MM.1S (cell line): Measurements from ENCODE around the gene RIOK3.
A peak's percentile ranks its signal among the peaks of the same experiment; 100 is the strongest.
"Not testable (repeated sequence)": the region's sequence is repeated elsewhere in the genome, so short reads cannot be mapped to it uniquely, and the experiment has no call there.

Experiments used
- DNase-seq: peaks from one replicate; pipeline ENCODE4 v3.0.0-alpha.2; 2015
- H2AFZ ChIP-seq: fragments of 300-600 bp; sonication (generic); 2 replicates; pipeline ENCODE4 v1.6.0; 2016; ENCODE audit warnings: antibody characterized with exemption, low read length
- H3F3A ChIP-seq: fragments of 300-600 bp; sonication (generic); 2 replicates; pipeline ENCODE4 v1.6.1; 2016; ENCODE audit warnings: mild to moderate bottlenecking, antibody characterized with exemption, low read length, moderate library complexity, mixed read lengths; ENCODE audit not compliant: insufficient read depth
- H3K27ac ChIP-seq: fragments of 300-600 bp; sonication (generic); 2 replicates; pipeline ENCODE4 v1.5.1; 2016; ENCODE audit warnings: mild to moderate bottlenecking, low read length
- H3K27me3 ChIP-seq: fragments of 300-600 bp; sonication (generic); replicated peaks from 2 replicates; pipeline ENCODE4 v1.6.0; 2016; ENCODE audit warnings: low read length; ENCODE audit not compliant: insufficient read depth
- H3K36me3 ChIP-seq: fragments of 300-600 bp; sonication (generic); replicated peaks from 2 replicates; pipeline ENCODE4 v1.6.1; 2016; ENCODE audit warnings: mild to moderate bottlenecking, low read length, mixed read lengths; ENCODE audit not compliant: insufficient read depth
- H3K4me1 ChIP-seq: fragments of 300-600 bp; sonication (generic); 2 replicates; pipeline ENCODE4 v1.6.1; 2016; ENCODE audit warnings: low read length, mixed read lengths
- H3K4me2 ChIP-seq: fragments of 300-600 bp; sonication (generic); 2 replicates; pipeline ENCODE4 v1.6.0; 2016; ENCODE audit warnings: low read depth, low read length
- H3K4me3 ChIP-seq: fragments of 300-600 bp; sonication (generic); 2 replicates; pipeline ENCODE4 v1.5.1; 2016; ENCODE audit warnings: low read length, mixed read lengths
- H3K79me2 ChIP-seq: fragments of 300-600 bp; sonication (generic); 2 replicates; pipeline ENCODE4 v1.6.1; 2016; ENCODE audit warnings: mixed run types, low read length, mixed read lengths
- H3K9ac ChIP-seq: fragments of 300-600 bp; sonication (generic); 2 replicates; pipeline ENCODE4 v1.6.1; 2016; ENCODE audit warnings: low read length, mixed read lengths
- H3K9me2 ChIP-seq: fragments of 300-600 bp; sonication (generic); replicated peaks from 2 replicates; pipeline ENCODE4 v1.6.1; 2016; ENCODE audit warnings: mild to moderate bottlenecking, low read length, mixed read lengths; ENCODE audit not compliant: insufficient read depth
- H3K9me3 ChIP-seq: fragments of 300-600 bp; sonication (generic); replicated peaks from 2 replicates; pipeline ENCODE4 v1.6.1; 2016; ENCODE audit warnings: mild to moderate bottlenecking, low read length, mixed read lengths; ENCODE audit not compliant: insufficient read depth
- H4K20me1 ChIP-seq: fragments of 300-600 bp; sonication (generic); 2 replicates; pipeline ENCODE4 v1.6.1; 2016; ENCODE audit warnings: mild to moderate bottlenecking, low read length, moderate library complexity, mixed read lengths; ENCODE audit not compliant: insufficient read depth
- CTCF ChIP-seq: fragments of 300-600 bp; sonication (generic); IDR thresholded peaks from 2 replicates; pipeline ENCODE4 v1.5.1; 2016; ENCODE audit warnings: antibody characterized with exemption, low read length, mixed read lengths
- EZH2 ChIP-seq: fragments of 300-600 bp; sonication (generic); optimal IDR thresholded peaks from 2 replicates; pipeline ENCODE3; 2017; ENCODE audit warnings: low read depth, mild to moderate bottlenecking, antibody characterized with exemption, low read length, mixed read lengths
- EZH2phosphoT487 ChIP-seq: fragments of 300-600 bp; sonication (generic); IDR thresholded peaks from 2 replicates; pipeline ENCODE4 v1.6.1; 2018; ENCODE audit warnings: antibody characterized with exemption, low read length

Gene RIOK3

GRCh38 chr18:23503963-23504344 is 50.9 kb downstream of the RIOK3 start:
- DNase-seq = peak; percentile 15
- Histone ChIP-seq H3F3A (no peaks in the 10 kb centered on the region; the same call in 1 of the 2 replicates), H3K79me2 (peaks cover 51% of the 10 kb centered on the region), H3K27me3 (no peaks in the 10 kb centered on the region), H3K9me2 (no peaks in the 10 kb centered on the region), H4K20me1 (no peaks in the 10 kb centered on the region), H3K4me2 (peak overlapping the region; percentile 70), H3K4me1 (peaks cover 12% of the 10 kb centered on the region), H3K27ac (no peak overlapping the region), H3K9ac (peak overlapping the region; percentile 76), H3K9me3 (no peaks in the 10 kb centered on the region), H3K36me3 (peaks cover 5% of the 10 kb centered on the region; the same call in 1 of the 2 replicates), H2AFZ (peak overlapping the region; percentile 86), H3K4me3 (peak overlapping the region; percentile 98)
- TF ChIP-seq EZH2phosphoT487 (no peak), CTCF (no peak), EZH2 (no peak)

- Histone ChIP-seq H2AFZ (no peak overlapping the region), H3K27ac (no peak overlapping the region), H3K4me3 (peak overlapping the region; percentile 98; the same call in 1 of the 2 replicates), H3F3A (no peaks in the 10 kb centered on the region; the same call in 1 of the 2 replicates), H4K20me1 (no peaks in the 10 kb centered on the region), H3K4me1 (peaks cover 6% of the 10 kb centered on the region), H3K27me3 (no peaks in the 10 kb centered on the region), H3K9me3 (no peaks in the 10 kb centered on the region), H3K79me2 (peaks cover 51% of the 10 kb centered on the region), H3K9ac (no peak overlapping the region), H3K36me3 (peaks cover 5% of the 10 kb centered on the region; the same call in 1 of the 2 replicates), H3K9me2 (no peaks in the 10 kb centered on the region), H3K4me2 (peak overlapping the region; percentile 70)
- TF ChIP-seq EZH2phosphoT487 (no peak), EZH2 (no peak), CTCF (no peak)
- DNase-seq = peak; percentile 21
These were observed 51.6 kb downstream of the RIOK3 start for GRCh38 chr18:23504720-23505119.

- Histone ChIP-seq H3K27me3 (no peaks in the 10 kb centered on the region), H4K20me1 (no peaks in the 10 kb centered on the region), H3K9ac (no peak overlapping the region), H3K9me3 (no peaks in the 10 kb centered on the region), H3F3A (no peaks in the 10 kb centered on the region; the same call in 1 of the 2 replicates), H3K79me2 (peaks cover 51% of the 10 kb centered on the region), H3K27ac (no peak overlapping the region), H3K4me1 (peaks cover 6% of the 10 kb centered on the region), H3K36me3 (peaks cover 5% of the 10 kb centered on the region; the same call in 1 of the 2 replicates), H3K4me2 (no peak overlapping the region), H3K4me3 (no peak overlapping the region), H2AFZ (no peak overlapping the region), H3K9me2 (no peaks in the 10 kb centered on the region)
- no peak for TF ChIP-seq EZH2phosphoT487
- TF ChIP-seq CTCF = no peak
- TF ChIP-seq EZH2 = no peak
- no peak for DNase-seq
These were observed 53.3 kb downstream of the RIOK3 start for GRCh38 chr18:23506393-23506792.

- H3K4me1 ChIP-seq, H3K9ac ChIP-seq, H4K20me1 ChIP-seq, H3K36me3 ChIP-seq, H2AFZ ChIP-seq, DNase-seq, H3K27me3 ChIP-seq, H3K27ac ChIP-seq, H3K9me2 ChIP-seq, H3K4me2 ChIP-seq, H3K9me3 ChIP-seq, H3K4me3 ChIP-seq, H3F3A ChIP-seq: not testable (repeated sequence)
- peaks cover 27% of the 10 kb centered on the region for H3K79me2 ChIP-seq
These were observed 57.8 kb downstream of the RIOK3 start for GRCh38 chr18:23510923-23511322.

- H3K9ac ChIP-seq, H3K36me3 ChIP-seq, H3K4me1 ChIP-seq, H3K9me2 ChIP-seq, H3K4me2 ChIP-seq, H3K4me3 ChIP-seq, H4K20me1 ChIP-seq, H3K9me3 ChIP-seq, H3F3A ChIP-seq, H3K27ac ChIP-seq, H3K27me3 ChIP-seq, H2AFZ ChIP-seq, DNase-seq: not testable (repeated sequence)
- H3K79me2 ChIP-seq = peaks cover 16% of the 10 kb centered on the region; the same call in 1 of the 2 replicates
These were observed 59.1 kb downstream of the RIOK3 start for GRCh38 chr18:23512216-23512615.
